K562 (cell line): ENCODE measurements around the gene TAF12.

Experiments
- CTCF ChIP-seq, 3 experiments: IDR thresholded peaks in 2 of 3; conservative IDR thresholded peaks in 1 of 3; 2 replicates each; pipeline ENCODE4 v1.5.1; 2011 to 2012; ENCODE audit warnings: low read length in 3 of 3, mild to moderate bottlenecking in 3 of 3, control low read depth in 2 of 3, improper control_type of control experiment in 1 of 3, inconsistent platforms in 1 of 3, low read depth in 1 of 3, mixed read lengths in 1 of 3, moderate library complexity in 1 of 3; ENCODE audit not compliant: insufficient read depth in 2 of 3
- ETV1 ChIP-seq: fragments of 450-650 bp; conservative IDR thresholded peaks from 2 replicates; pipeline ENCODE4 v1.6.1; 2016; ENCODE audit warnings: missing genetic modification characterization, control low read depth, low read depth, missing compliant biosample characterization
- GMEB1 ChIP-seq: fragments of 250-450 bp; sonication (Bioruptor Pico); IDR thresholded peaks from 2 replicates; pipeline ENCODE4 v1.4.0; 2020; ENCODE audit warnings: mild to moderate bottlenecking
- MEF2D ChIP-seq: conservative IDR thresholded peaks from 2 replicates; pipeline ENCODE4 v1.6.1; 2016; ENCODE audit warnings: low read depth, missing genetic modification characterization, missing compliant biosample characterization
- MXI1 ChIP-seq: IDR thresholded peaks from 2 replicates; pipeline ENCODE4 v1.6.1; 2011; ENCODE audit warnings: low read depth, mild to moderate bottlenecking, improper control_type of control experiment, low read length
- SRF ChIP-seq, 2 experiments: fragments of 250-450, 450-650 bp in 1 of 2; sonication (Bioruptor Pico) in 1 of 2; sonication (generic) in 1 of 2; formaldehyde crosslinking; IDR thresholded peaks; 2 replicates each; pipeline versions ENCODE4 v1.5.0 to v1.5.1; 2020 to 2022; ENCODE audit warnings: mild to moderate bottlenecking in 1 of 2, missing genetic modification reagents in 1 of 2
- TBP ChIP-seq: optimal IDR thresholded peaks from 2 replicates; pipeline ENCODE3; 2011; ENCODE audit warnings: low read depth, low read length, improper control_type of control experiment
- TEAD4 ChIP-seq, 2 experiments: sonication (generic) in 1 of 2; formaldehyde crosslinking in 1 of 2; IDR thresholded peaks; 2 replicates each; pipeline versions ENCODE4 v1.6.1 to v1.8.0; 2012 to 2022; ENCODE audit warnings: borderline replicate concordance in 1 of 2, inconsistent platforms in 1 of 2, low read length in 1 of 2, mild to moderate bottlenecking in 1 of 2, missing genetic modification reagents in 1 of 2
- ZNF274 ChIP-seq: IDR thresholded peaks from 2 replicates; pipeline ENCODE4 v1.6.1; 2011; ENCODE audit warnings: low read depth, mild to moderate bottlenecking, low read length, moderate library complexity, borderline replicate concordance
- TF ChIP-seq, protein P1 (sequence below): fragments of 450-650 bp; IDR thresholded peaks from 2 replicates; pipeline ENCODE4 v1.6.1; 2016; ENCODE audit warnings: borderline replicate concordance

- TF ChIP-seq TEAD4 (IDR thresholded peaks at IDR 0.05; ENCODE audit: low read length) (no peak), TEAD4 (CRISPR knock-in tag; IDR thresholded peaks at IDR 0.05; ENCODE audit: borderline replicate concordance) (no peak), ZNF274 (no peak), ETV1 (tag) (peak; percentile 97), MXI1 (no peak), SRF (CRISPR knock-in tag; IDR thresholded peaks at IDR 0.05) (no peak), CTCF (IDR thresholded peaks at IDR 0.05 in 2 of 3, conservative IDR thresholded peaks at IDR 0.05 in 1 of 3; ENCODE audit: insufficient read depth in 2 of 3, low read depth in 1 of 3, low read length in 3 of 3) (no peak), MEF2D (tag) (no peak), GMEB1 (no peak), TBP (no peak)
- TF ChIP-seq, protein P1, sequence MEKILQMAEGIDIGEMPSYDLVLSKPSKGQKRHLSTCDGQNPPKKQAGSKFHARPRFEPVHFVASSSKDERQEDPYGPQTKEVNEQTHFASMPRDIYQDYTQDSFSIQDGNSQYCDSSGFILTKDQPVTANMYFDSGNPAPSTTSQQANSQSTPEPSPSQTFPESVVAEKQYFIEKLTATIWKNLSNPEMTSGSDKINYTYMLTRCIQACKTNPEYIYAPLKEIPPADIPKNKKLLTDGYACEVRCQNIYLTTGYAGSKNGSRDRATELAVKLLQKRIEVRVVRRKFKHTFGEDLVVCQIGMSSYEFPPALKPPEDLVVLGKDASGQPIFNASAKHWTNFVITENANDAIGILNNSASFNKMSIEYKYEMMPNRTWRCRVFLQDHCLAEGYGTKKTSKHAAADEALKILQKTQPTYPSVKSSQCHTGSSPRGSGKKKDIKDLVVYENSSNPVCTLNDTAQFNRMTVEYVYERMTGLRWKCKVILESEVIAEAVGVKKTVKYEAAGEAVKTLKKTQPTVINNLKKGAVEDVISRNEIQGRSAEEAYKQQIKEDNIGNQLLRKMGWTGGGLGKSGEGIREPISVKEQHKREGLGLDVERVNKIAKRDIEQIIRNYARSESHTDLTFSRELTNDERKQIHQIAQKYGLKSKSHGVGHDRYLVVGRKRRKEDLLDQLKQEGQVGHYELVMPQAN, result no peak; the same call in 1 of the 2 replicates
Observed at GRCh38 chr1:28648008-28648473, 5.2 kb upstream of the TAF12 start.
